Mucosa of rectum (tissue), 2 donors: ENCODE results near the gene NPHP4.
"Not testable (repeated sequence)": the region's sequence is repeated elsewhere in the genome, so short reads cannot be mapped to it uniquely, and the experiment has no call there.

Source experiments
- H3K27ac ChIP-seq, 2 donors: one replicate each; pipeline ENCODE4 v1.7.0; 2013; ENCODE audit warnings: inconsistent platforms in 2 of 2, low read depth in 2 of 2, low read length in 2 of 2
- H3K27me3 ChIP-seq, 2 donors: one replicate each; pipeline ENCODE4 v1.7.0; 2013; ENCODE audit warnings: low read length in 2 of 2; ENCODE audit not compliant: control insufficient read depth in 2 of 2, insufficient read depth in 2 of 2
- H3K36me3 ChIP-seq, 2 donors: one replicate each; pipeline ENCODE4 v1.7.0; 2013; ENCODE audit warnings: low read length in 2 of 2; ENCODE audit not compliant: control insufficient read depth in 2 of 2, insufficient read depth in 2 of 2
- H3K4me1 ChIP-seq, 2 donors: one replicate each; pipeline ENCODE4 v1.7.0; 2013; ENCODE audit warnings: low read length in 2 of 2, mild to moderate bottlenecking in 1 of 2; ENCODE audit not compliant: control insufficient read depth in 2 of 2, insufficient read depth in 2 of 2
- H3K4me3 ChIP-seq, 2 donors: one replicate each; pipeline ENCODE4 v1.7.0; 2013; ENCODE audit warnings: low read length in 2 of 2
- H3K9ac ChIP-seq, 2 donors: one replicate each; pipeline ENCODE4 v1.7.0; 2013; ENCODE audit warnings: low read length in 2 of 2, low read depth in 1 of 2, mild to moderate bottlenecking in 1 of 2
- H3K9me3 ChIP-seq, 2 donors: one replicate each; pipeline ENCODE4 v1.7.0; 2013; ENCODE audit warnings: low read length in 2 of 2; ENCODE audit not compliant: control insufficient read depth in 2 of 2
- donor health status: healthy.
- donor health status: Normal muscosa, but diverticular disease.

The NPHP4 gene

DNA sequence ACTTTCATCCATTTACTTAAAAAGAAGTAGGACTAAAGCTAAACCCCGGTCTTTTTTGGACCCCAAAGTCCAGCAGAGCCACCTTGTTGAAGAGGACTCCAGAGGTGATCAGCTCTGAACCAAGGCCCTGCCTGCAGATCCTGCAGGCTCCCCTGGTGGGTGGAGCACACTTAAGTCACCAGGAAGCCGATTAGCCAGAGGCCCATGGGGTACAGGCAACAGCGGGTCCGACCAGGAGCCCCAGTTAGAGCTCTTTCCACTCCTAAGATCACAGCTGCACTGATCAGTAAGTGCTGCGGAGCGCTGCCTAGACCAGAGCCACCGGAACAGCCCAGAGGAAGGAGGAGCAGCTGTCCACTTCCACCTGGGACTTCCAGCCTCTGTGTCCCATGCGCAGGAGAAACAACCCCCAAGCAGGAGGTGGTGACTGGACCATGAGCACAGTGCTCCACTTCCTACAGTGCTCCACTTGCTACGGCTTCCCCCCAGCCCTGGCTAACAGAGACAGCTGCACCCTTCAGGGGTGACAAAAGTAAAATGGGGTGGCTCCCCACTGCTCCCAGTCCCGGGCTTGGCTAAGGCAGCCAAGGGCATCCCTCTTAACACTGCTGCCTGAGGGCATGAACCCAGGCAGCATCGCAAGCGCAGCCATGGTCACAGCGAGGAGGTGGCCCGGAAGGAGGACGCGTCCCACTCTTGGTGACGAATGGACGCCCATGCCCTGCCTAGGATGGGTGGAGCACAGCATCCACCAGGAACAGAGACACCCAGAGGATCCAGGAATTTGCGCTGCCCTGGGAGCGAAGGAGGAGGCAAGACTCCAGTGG is 58.0 kb downstream of the NPHP4 start:
- Histone ChIP-seq H3K9ac (no peak overlapping the region), H3K27ac (no peak overlapping the region), H3K36me3 (peaks cover 0 to 3% of the 10 kb centered on the region in 2 donors), H3K4me3 (no peak overlapping the region), H3K9me3 (no peaks in the 10 kb centered on the region), H3K4me1 (no peaks in the 10 kb centered on the region), H3K27me3 (no peaks in the 10 kb centered on the region)

DNA sequence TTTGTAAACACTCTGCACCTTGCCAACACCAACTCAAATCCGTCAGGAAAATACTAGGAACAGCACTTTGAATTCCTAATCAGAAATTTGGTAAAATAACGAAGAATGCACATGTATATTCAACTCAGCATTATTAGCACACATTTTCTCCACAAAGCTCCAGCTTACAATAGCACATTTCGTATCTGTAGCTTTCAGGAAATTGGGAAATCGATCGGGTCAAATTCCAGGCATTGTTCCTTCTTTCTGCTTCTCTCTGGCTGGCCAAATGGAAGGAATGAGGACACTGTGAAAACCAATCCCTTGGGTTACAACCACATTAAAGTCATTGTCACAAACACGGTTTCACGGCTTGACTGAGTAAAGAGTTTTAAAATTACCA is 58.6 kb downstream of the NPHP4 start:
- H3K36me3 ChIP-seq = peaks cover 0 to 3% of the 10 kb centered on the region in 2 donors
- no peak overlapping the region for H3K27ac ChIP-seq
- H3K4me3 ChIP-seq = no peak overlapping the region
- H3K4me1 ChIP-seq = no peaks in the 10 kb centered on the region
- no peaks in the 10 kb centered on the region for H3K27me3 ChIP-seq
- no peaks in the 10 kb centered on the region for H3K9me3 ChIP-seq
- no peak overlapping the region for H3K9ac ChIP-seq

DNA sequence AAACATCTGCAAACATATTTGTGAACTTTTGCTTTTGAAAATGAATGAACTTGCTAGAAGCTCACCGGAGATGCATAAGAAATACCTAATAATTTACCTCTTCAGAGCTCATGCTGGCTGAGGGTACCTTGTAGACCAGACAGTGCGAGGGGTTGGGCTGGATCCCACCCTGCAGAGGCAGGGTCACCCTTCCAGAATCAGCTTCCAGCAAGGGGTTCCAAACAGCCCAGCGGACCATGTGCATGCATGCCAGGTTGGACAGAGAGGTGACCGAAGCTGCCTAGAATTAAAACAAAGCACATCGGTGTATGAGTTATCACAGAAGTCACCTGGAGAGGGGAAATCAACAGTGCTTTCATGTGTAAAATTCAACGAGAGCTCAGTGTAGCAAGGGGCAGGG is 59.2 kb downstream of the NPHP4 start:
- Histone ChIP-seq H3K9me3 (no peaks in the 10 kb centered on the region), H3K36me3 (peaks cover 0 to 3% of the 10 kb centered on the region in 2 donors), H3K4me1 (peaks cover 0 to under 1% of the 10 kb centered on the region in 2 donors), H3K27ac (no peak overlapping the region), H3K9ac (no peak overlapping the region), H3K4me3 (no peak overlapping the region), H3K27me3 (no peaks in the 10 kb centered on the region)

DNA sequence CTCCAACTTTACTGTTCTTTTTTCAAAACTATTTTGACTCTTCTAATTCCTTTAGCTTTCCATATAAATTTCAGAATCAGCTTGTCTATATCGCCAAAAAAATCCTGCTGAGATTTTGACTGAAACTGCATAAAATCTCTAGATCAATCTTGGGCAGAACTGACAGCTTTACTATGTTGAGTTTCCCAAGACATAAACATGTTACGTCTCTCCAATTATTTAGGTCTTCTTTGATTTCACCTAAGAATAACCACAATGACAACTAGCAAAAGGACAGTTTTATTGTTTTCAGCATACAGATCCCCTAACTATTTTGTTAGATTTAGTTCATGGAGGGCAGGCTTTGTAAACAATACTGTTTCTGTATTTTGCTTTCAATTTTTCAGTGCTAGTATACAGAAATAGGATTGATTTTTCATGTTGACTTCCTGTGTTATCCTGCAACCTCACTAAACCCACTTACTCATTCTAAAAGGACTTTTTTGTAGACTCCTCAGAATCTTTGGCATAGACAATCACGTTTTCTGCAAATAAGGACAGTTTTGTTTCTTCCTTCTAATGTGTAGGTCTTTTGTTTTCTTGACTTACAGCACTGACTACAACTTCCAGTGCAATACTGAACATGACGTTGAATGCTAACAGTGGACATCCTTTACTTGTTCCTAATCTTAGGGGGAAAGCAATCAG is 63.4 kb downstream of the NPHP4 start:
- no peak overlapping the region for H3K27ac ChIP-seq
- no peaks in the 10 kb centered on the region for H3K27me3 ChIP-seq
- no peak overlapping the region for H3K4me3 ChIP-seq
- peaks cover 0 to 6% of the 10 kb centered on the region in 2 donors for H3K4me1 ChIP-seq
- no peaks in the 10 kb centered on the region for H3K9me3 ChIP-seq
- peaks cover 0 to 3% of the 10 kb centered on the region in 2 donors for H3K36me3 ChIP-seq
- H3K9ac ChIP-seq = no peak overlapping the region

DNA sequence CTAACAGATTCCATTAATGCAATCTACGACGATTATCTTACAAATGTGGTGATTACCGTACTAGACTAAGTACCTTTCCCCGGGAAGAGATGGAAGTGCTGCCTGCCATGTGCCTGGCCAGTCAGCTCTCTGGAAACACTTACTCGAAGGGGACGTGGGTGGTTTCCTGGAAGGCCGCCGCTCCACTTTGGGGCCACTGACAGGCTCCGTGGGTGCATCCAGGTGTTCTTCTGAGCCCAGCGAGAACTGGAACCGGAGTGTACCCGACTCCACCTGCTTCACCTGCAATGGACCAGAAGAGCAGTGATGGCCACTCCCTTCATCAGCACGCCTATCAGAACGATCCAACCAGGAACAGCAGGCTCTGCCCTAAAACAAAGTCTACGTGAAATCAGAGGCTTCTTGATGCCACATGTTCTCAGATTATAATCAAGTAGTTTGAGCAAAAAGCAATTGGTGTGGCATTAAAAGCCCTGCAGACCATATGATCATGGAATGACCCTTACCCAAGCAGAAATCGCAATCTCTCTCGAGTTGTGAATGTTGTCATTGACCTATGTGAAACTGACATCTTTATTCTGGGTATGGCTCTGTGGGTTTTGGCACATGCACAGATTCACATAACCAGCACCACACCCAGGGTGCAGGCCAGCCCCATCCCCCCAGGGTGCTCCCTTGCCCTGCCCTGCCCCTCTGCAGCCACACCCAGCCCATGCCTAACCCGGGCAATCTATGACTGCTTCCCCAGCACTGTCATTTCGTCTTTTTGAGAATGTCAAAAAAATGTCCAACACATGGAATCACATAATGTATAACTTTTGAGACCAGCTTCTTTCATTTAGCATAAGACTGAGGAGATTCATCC is 64.5 kb downstream of the NPHP4 start:
- Histone ChIP-seq H3K9ac (no peak overlapping the region), H3K4me3 (no peak overlapping the region), H3K27ac (no peak overlapping the region), H3K9me3 (no peaks in the 10 kb centered on the region), H3K36me3 (peaks cover 0 to 3% of the 10 kb centered on the region in 2 donors), H3K27me3 (no peaks in the 10 kb centered on the region), H3K4me1 (peaks cover 0 to 6% of the 10 kb centered on the region in 2 donors)

DNA sequence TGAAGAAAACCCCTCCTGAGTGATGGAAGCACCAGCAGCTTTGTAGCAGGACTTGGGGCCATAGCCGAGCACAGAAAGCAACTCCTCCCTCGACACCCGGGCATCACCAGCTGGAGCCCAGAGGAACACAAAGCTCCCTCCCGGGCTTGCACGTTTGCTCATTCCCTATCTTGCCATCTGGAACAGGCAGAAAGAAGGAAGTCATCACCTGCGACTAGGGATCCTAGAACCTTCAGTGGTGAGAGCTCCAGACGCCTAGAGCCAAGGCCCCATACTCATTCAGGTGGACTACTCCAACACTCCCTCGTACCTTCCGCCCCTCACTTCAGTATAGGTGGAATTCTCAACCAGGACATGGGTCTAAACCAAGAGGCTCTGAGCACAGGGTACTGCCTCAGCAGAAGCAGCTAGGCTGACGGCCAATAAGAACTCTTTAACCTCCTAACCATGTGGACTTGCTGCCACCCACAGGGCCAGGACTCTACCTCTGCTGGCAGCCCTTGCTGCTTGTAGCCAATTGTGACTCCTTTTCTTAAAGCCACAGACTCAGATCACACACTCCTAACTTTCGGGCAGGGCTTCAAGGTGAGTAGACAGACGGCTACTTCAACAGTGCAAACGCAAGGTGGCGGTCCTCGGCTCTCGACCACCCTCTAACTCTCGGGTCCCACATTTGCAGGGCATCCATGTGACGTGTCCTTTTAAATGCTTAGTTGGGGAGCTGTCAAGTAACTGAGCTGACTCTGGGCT is 65.4 kb downstream of the NPHP4 start:
- peaks cover 0 to under 1% of the 10 kb centered on the region in 2 donors for H3K36me3 ChIP-seq
- no peaks in the 10 kb centered on the region for H3K27me3 ChIP-seq
- H3K9me3 ChIP-seq = no peaks in the 10 kb centered on the region
- no peak overlapping the region for H3K4me3 ChIP-seq
- H3K9ac ChIP-seq = no peak overlapping the region
- peaks cover 0 to 6% of the 10 kb centered on the region in 2 donors for H3K4me1 ChIP-seq
- H3K27ac ChIP-seq = no peak overlapping the region

DNA sequence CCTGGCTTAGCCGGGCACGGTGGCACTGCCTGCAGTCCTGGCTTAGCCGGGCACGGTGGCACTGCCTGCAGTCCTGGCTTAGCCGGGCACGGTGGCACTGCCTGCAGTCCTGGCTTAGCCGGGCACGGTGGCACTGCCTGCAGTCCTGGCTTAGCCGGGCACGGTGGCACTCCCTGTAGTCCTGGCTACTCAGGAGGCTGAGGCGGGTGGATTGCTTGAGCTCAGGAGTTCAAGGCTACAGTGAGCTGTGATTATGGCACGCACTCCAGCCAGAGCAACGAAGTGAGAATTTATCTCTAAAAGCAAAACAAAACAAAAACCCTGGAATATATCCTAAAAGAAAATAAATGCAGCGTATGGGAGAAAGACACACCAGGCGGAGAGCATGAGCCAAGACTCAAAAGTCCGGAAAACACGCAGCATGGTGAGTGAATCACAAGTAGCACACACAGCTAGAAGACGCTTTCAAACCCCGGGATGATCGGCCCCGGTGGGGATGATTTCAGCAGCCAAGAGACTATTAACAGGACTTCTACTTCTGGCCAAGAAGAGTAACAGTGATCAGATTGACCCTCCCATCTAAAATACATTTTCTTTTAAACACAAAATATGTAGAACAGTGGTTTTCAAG is 69.4 kb downstream of the NPHP4 start:
- not testable (repeated sequence) for H3K36me3 ChIP-seq, H3K9ac ChIP-seq, H3K4me3 ChIP-seq, H3K9me3 ChIP-seq, H3K27ac ChIP-seq, H3K4me1 ChIP-seq, H3K27me3 ChIP-seq

DNA sequence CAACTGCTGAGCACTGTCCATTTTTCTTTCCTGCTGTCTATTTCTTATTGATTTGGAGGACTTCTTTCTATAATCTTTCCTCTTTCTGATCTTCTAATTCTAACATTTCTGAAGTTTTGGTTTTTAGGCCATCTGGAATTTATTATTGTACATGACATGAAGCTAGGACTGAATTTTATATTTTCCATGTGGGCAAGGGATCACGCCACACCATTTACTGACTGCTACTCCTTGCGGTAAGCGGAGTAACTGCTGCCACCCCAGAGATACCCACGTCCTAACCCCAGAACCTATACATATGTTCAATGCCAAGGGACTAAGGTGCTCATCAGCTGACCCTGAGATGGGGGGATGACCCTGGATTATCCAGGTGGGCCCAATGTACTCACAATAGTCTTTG is 70.6 kb downstream of the NPHP4 start:
- Histone ChIP-seq H3K4me3 (no peak overlapping the region), H3K4me1 (no peaks in the 10 kb centered on the region), H3K9me3 (no peaks in the 10 kb centered on the region), H3K9ac (no peak overlapping the region), H3K36me3 (no peaks in the 10 kb centered on the region), H3K27ac (no peak overlapping the region), H3K27me3 (no peaks in the 10 kb centered on the region)

DNA sequence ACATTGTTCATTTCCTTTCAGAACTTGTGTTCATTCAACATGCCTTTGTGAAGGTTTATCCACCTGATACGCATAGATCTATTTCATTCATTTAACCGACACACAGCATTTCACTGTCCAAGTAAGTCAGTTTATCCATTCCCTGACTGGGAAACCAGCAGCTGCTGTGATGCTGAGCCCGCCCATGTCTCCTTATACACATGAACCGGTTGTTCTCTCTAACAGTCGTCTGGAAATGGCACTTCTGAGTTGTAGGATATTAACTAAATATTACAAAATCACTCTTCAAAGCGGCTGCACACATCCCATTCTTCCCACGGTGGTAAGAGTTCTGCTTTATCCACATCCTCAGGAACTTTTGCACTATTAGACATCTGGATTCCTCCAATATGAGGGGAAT is 71.1 kb downstream of the NPHP4 start:
- H3K27ac ChIP-seq = no peak overlapping the region
- no peaks in the 10 kb centered on the region for H3K36me3 ChIP-seq
- H3K27me3 ChIP-seq = no peaks in the 10 kb centered on the region
- no peak overlapping the region for H3K4me3 ChIP-seq
- no peak overlapping the region for H3K9ac ChIP-seq
- H3K4me1 ChIP-seq = no peaks in the 10 kb centered on the region
- H3K9me3 ChIP-seq = no peaks in the 10 kb centered on the region
